ENCODE measurements around the gene CTSK.
"Not testable (repeated sequence)": the region's sequence is repeated elsewhere in the genome, so short reads cannot be mapped to it uniquely, and the experiment has no call there.

The CTSK gene

GRCh38 chr1:150808121-150808520 lies at the start of gene CTSK:
TSS of gene CTSK (minus strand) at chr1:150808260. CDS start at chr1:150806805, 1,455 bp downstream.
- no peak for DNase-seq (ENCODE audit: low read depth)

- not testable (repeated sequence) for DNase-seq (ENCODE audit: low read depth)
These were observed 44.7 kb upstream of the CTSK start for GRCh38 chr1:150852734-150853133.

GRCh38 chr1:150850801-150851362 lies 42.8 kb upstream of the CTSK start:
- not testable (repeated sequence) for DNase-seq (ENCODE audit: low read depth)

GRCh38 chr1:150846473-150847146 lies 38.5 kb upstream of the CTSK start:
- DNase-seq (ENCODE audit: low read depth) = no peak

- DNase-seq (ENCODE audit: low read depth) = no peak
These were observed 35.4 kb upstream of the CTSK start for GRCh38 chr1:150843474-150843873.

- DNase-seq (ENCODE audit: low read depth) = no peak
These were observed 34.9 kb upstream of the CTSK start for GRCh38 chr1:150842964-150843363.

GRCh38 chr1:150842343-150842742 lies 34.3 kb upstream of the CTSK start:
- no peak for DNase-seq (ENCODE audit: low read depth)

- no peak for DNase-seq (ENCODE audit: low read depth)
These were observed 33.6 kb upstream of the CTSK start for GRCh38 chr1:150841626-150842025.

- not testable (repeated sequence) for DNase-seq (ENCODE audit: low read depth)
These were observed 32.8 kb upstream of the CTSK start for GRCh38 chr1:150840850-150841249.

- no peak for DNase-seq (ENCODE audit: low read depth)
These were observed 28.2 kb upstream of the CTSK start for GRCh38 chr1:150836129-150836773.

GRCh38 chr1:150833961-150834360 lies 25.9 kb upstream of the CTSK start:
- not testable (repeated sequence) for DNase-seq (ENCODE audit: low read depth)

GRCh38 chr1:150832597-150832996 lies 24.5 kb upstream of the CTSK start:
- no peak for DNase-seq (ENCODE audit: low read depth)

GRCh38 chr1:150829751-150830150 lies 21.7 kb upstream of the CTSK start:
- DNase-seq (ENCODE audit: low read depth) = no peak

- no peak for DNase-seq (ENCODE audit: low read depth)
These were observed 18.2 kb upstream of the CTSK start for GRCh38 chr1:150826299-150826698.

GRCh38 chr1:150820730-150821512 lies 12.9 kb upstream of the CTSK start:
- no peak for DNase-seq (ENCODE audit: low read depth)

- DNase-seq (ENCODE audit: low read depth) = no peak
These were observed 7.8 kb upstream of the CTSK start for GRCh38 chr1:150815871-150816270.

- DNase-seq (ENCODE audit: low read depth) = no peak
These were observed 5.1 kb upstream of the CTSK start for GRCh38 chr1:150813028-150813707.

GRCh38 chr1:150810958-150811659 lies 3.0 kb upstream of the CTSK start:
- DNase-seq (ENCODE audit: low read depth) = no peak

- no peak for DNase-seq (ENCODE audit: low read depth)
These were observed 1.6 kb upstream of the CTSK start for GRCh38 chr1:150809651-150810050.

- DNase-seq (ENCODE audit: low read depth) = no peak
These were observed 786 bp upstream of the CTSK start for GRCh38 chr1:150808846-150809245.

GRCh38 chr1:150807249-150808023 lies 624 bp downstream of the CTSK start:
- no peak for DNase-seq (ENCODE audit: low read depth)
